CD4-positive, CD25-positive, alpha-beta regulatory T cell (primary cell): ENCODE results near the gene SERP2. TPM values are rescaled to one million over a fixed set of nuclear protein-coding genes. Genes with fewer than 3 reads are reported as not detected.
A peak's percentile ranks its signal among the peaks of the same experiment; 100 is the strongest.

Experiments used
- ATAC-seq, 2 donors: fragments of 150-1000 bp; cut with Tn5 transposase; one replicate each; pipeline ENCODE4 v1.10.0; 2021; ENCODE audit warnings: low read depth in 2 of 2, moderate number of reproducible peaks in 2 of 2, moderate library complexity in 1 of 2
- DNase-seq, 3 donors: peaks; one replicate each; pipeline versions ENCODE4 v3.0.0 to v3.0.0-alpha.2; 2012 to 2022; ENCODE audit warnings: mixed read lengths in 1 of 3
- H3K27ac ChIP-seq: one replicate; pipeline ENCODE4 v1.7.0; 2013; ENCODE audit warnings: mild to moderate bottlenecking, low read length; ENCODE audit not compliant: insufficient read depth, poor library complexity, severe bottlenecking
- H3K27me3 ChIP-seq: one replicate; pipeline ENCODE4 v1.7.0; 2013; ENCODE audit warnings: low read length; ENCODE audit not compliant: control insufficient read depth, insufficient read depth
- H3K36me3 ChIP-seq: one replicate; pipeline ENCODE4 v1.7.0; 2013; ENCODE audit warnings: mild to moderate bottlenecking, low read length, moderate library complexity; ENCODE audit not compliant: control insufficient read depth, insufficient read depth
- H3K4me1 ChIP-seq: 2 replicates; pipeline ENCODE4 v1.7.0; 2013; ENCODE audit warnings: mild to moderate bottlenecking, low read length; ENCODE audit not compliant: insufficient read depth, control insufficient read depth, poor library complexity, severe bottlenecking
- H3K4me3 ChIP-seq: one replicate; pipeline ENCODE4 v1.7.0; 2013; ENCODE audit warnings: low read depth, mild to moderate bottlenecking, low read length, moderate library complexity
- H3K9me3 ChIP-seq, 2 experiments: 1 replicate in 1 of 2; 2 replicates in 1 of 2; pipeline ENCODE4 v1.7.0; 2013; ENCODE audit warnings: low read length in 2 of 2, mild to moderate bottlenecking in 1 of 2, moderate library complexity in 1 of 2; ENCODE audit not compliant: control insufficient read depth in 2 of 2
- H3K27ac Mint-ChIP-seq, 3 donors: one replicate each; pipeline ENCODE4 v1.8.0; 2020 to 2022; ENCODE audit warnings: mild to moderate bottlenecking in 3 of 3, mixed read lengths in 3 of 3, moderate library complexity in 2 of 3
- H3K27me3 Mint-ChIP-seq: one replicate; pipeline ENCODE4 v1.8.0; 2022; ENCODE audit warnings: mild to moderate bottlenecking, mixed read lengths
- H3K36me3 Mint-ChIP-seq: one replicate; pipeline ENCODE4 v1.8.0; 2020; ENCODE audit warnings: mixed read lengths
- H3K4me1 Mint-ChIP-seq, 4 donors: one replicate each; pipeline ENCODE4 v1.8.0; 2020 to 2022; ENCODE audit warnings: mixed read lengths in 4 of 4, mild to moderate bottlenecking in 1 of 4
- H3K4me3 Mint-ChIP-seq, 4 donors: one replicate each; pipeline ENCODE4 v1.8.0; 2020 to 2022; ENCODE audit warnings: mild to moderate bottlenecking in 4 of 4, mixed read lengths in 4 of 4, moderate library complexity in 3 of 4
- H3K9me3 Mint-ChIP-seq, 7 donors: one replicate each; pipeline ENCODE4 v1.8.0; 2020 to 2022; ENCODE audit warnings: mixed read lengths in 7 of 7, mild to moderate bottlenecking in 3 of 7, moderate library complexity in 2 of 7
- polyA plus RNA-seq, 4 donors: library from polyadenylated mRNA; unstranded; fragments of 300-500 nt; fragmentation: Illumina TruSeq; gene quantifications; one replicate each; pipeline ENCODE4 v1.2.3, GENCODE V29; 2021
- total RNA-seq: library from RNA; stranded (reverse); gene quantifications from one replicate; pipeline ENCODE4 v1.2.3, GENCODE V29; 2022

SERP2 gene
- total and polyA plus RNA-seq, 5 donors from 2014 or later: 0.48 to 2.0 (median 0.52) TPM; not detected in 2

DNA sequence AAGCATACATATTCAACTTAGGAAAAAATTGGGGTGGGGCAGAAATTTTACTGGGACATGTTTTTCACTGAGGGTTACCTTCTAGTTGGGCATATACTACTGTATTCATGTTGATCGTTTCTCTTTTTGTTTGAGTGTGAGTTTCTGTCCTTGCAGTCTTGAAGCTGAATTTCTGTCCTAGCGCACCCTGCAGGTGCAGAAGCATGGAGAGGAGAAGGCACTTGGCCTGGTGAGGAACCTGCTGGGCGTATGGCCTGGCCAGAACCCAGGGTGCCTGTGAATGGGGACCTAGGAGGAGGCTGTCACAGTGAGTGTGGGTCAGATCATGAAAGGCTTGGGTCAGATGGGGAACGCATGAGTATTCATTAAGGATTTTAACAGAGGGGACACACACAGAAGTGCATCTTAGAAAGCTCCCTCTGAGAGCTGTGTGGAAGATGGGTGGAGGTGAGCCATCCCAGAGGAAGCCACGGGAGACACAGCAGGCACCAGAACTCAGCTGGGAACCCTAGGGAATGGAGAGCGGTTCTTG, 36.8 kb downstream of the SERP2 start:
- Mint-ChIP-seq H3K36me3 (no peaks in the 10 kb centered on the region), H3K4me1 (no peaks in the 10 kb centered on the region), H3K27me3 (no peaks in the 10 kb centered on the region), H3K27ac (no peak overlapping the region), H3K4me3 (no peak overlapping the region), H3K9me3 (no peaks in the 10 kb centered on the region)
- no peaks in the 10 kb centered on the region for H3K36me3 ChIP-seq
- H3K9me3 ChIP-seq: no peaks in the 10 kb centered on the region
- H3K4me1 ChIP-seq: no peaks in the 10 kb centered on the region
- ATAC-seq (no peak), DNase-seq (no peak)
- H3K4me3 ChIP-seq: no peak overlapping the region
- no peak overlapping the region for H3K27ac ChIP-seq
- H3K27me3 ChIP-seq: no peaks in the 10 kb centered on the region

GRCh38 chr13:44411841-44412240, 38.2 kb downstream of the SERP2 start:
- no peak for ATAC-seq
- no peaks in the 10 kb centered on the region for H3K4me1 ChIP-seq
- H3K27me3 ChIP-seq: no peaks in the 10 kb centered on the region
- no peak for DNase-seq
- H3K27ac ChIP-seq: no peak overlapping the region
- no peaks in the 10 kb centered on the region for H3K9me3 ChIP-seq
- no peak overlapping the region for H3K4me3 ChIP-seq
- Mint-ChIP-seq H3K4me3 (no peak overlapping the region), H3K9me3 (no peaks in the 10 kb centered on the region), H3K27me3 (no peaks in the 10 kb centered on the region), H3K4me1 (no peaks in the 10 kb centered on the region), H3K27ac (no peak overlapping the region), H3K36me3 (no peaks in the 10 kb centered on the region)
- H3K36me3 ChIP-seq: no peaks in the 10 kb centered on the region

GRCh38 chr13:44412346-44412935, 38.8 kb downstream of the SERP2 start:
- Mint-ChIP-seq H3K4me3 (no peak overlapping the region), H3K36me3 (no peaks in the 10 kb centered on the region), H3K9me3 (no peaks in the 10 kb centered on the region), H3K27ac (peak overlapping the region in 1 of 3 donors; percentile 43), H3K27me3 (no peaks in the 10 kb centered on the region), H3K4me1 (no peaks in the 10 kb centered on the region)
- no peaks in the 10 kb centered on the region for H3K27me3 ChIP-seq
- H3K4me3 ChIP-seq: no peak overlapping the region
- no peaks in the 10 kb centered on the region for H3K9me3 ChIP-seq
- H3K36me3 ChIP-seq: no peaks in the 10 kb centered on the region
- H3K27ac ChIP-seq: no peak overlapping the region
- H3K4me1 ChIP-seq: no peaks in the 10 kb centered on the region
- ATAC-seq (no peak), DNase-seq (no peak)

DNA sequence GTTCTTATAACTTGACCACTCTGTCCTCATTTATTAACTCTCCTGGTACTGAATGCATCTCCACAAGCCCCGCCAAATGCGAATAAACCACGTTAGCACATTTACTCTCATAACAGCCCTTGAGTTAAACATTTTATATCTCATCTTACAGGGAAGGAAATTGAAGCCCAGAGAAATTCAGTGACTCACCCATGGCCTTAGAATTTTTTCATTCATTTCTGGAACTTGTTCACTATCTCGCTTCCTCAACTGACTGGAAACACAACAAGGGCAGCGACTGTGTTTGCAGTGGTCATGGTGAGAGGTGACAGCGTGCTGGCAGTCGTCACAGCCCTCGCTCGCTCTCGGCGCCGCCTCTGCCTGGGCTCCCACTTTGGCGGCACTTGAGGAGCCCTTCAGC, 39.5 kb downstream of the SERP2 start:
- Histone ChIP-seq H3K36me3 (no peaks in the 10 kb centered on the region), H3K27ac (no peak overlapping the region), H3K9me3 (no peaks in the 10 kb centered on the region), H3K4me3 (no peak overlapping the region), H3K27me3 (no peaks in the 10 kb centered on the region), H3K4me1 (no peaks in the 10 kb centered on the region)
- Mint-ChIP-seq H3K36me3 (no peaks in the 10 kb centered on the region), H3K27ac (no peak overlapping the region), H3K27me3 (no peaks in the 10 kb centered on the region), H3K9me3 (no peaks in the 10 kb centered on the region), H3K4me3 (no peak overlapping the region), H3K4me1 (no peaks in the 10 kb centered on the region)
- no peak for DNase-seq
- ATAC-seq: no peak

- Mint-ChIP-seq H3K27ac (no peak overlapping the region), H3K4me3 (peak overlapping the region in 1 of 4 donors; percentile 52), H3K27me3 (no peaks in the 10 kb centered on the region), H3K4me1 (no peaks in the 10 kb centered on the region), H3K36me3 (no peaks in the 10 kb centered on the region), H3K9me3 (no peaks in the 10 kb centered on the region)
- Histone ChIP-seq H3K4me3 (no peak overlapping the region), H3K27me3 (no peaks in the 10 kb centered on the region), H3K27ac (no peak overlapping the region), H3K4me1 (no peaks in the 10 kb centered on the region), H3K36me3 (no peaks in the 10 kb centered on the region), H3K9me3 (no peaks in the 10 kb centered on the region)
- ATAC-seq (no peak), DNase-seq (no peak)
Observed at GRCh38 chr13:44414716-44415115, 41.1 kb downstream of the SERP2 start.

- Mint-ChIP-seq H3K36me3 (no peaks in the 10 kb centered on the region), H3K27me3 (no peaks in the 10 kb centered on the region), H3K4me3 (no peak overlapping the region), H3K9me3 (no peaks in the 10 kb centered on the region), H3K27ac (no peak overlapping the region), H3K4me1 (no peaks in the 10 kb centered on the region)
- Histone ChIP-seq H3K36me3 (no peaks in the 10 kb centered on the region), H3K9me3 (no peaks in the 10 kb centered on the region), H3K27me3 (no peaks in the 10 kb centered on the region), H3K27ac (no peak overlapping the region), H3K4me3 (no peak overlapping the region), H3K4me1 (no peaks in the 10 kb centered on the region)
- ATAC-seq (no peak), DNase-seq (no peak)
Observed at GRCh38 chr13:44415815-44416214, 42.2 kb downstream of the SERP2 start.

GRCh38 chr13:44416301-44416700, 42.7 kb downstream of the SERP2 start:
- Mint-ChIP-seq H3K36me3 (no peaks in the 10 kb centered on the region), H3K4me3 (no peak overlapping the region), H3K4me1 (no peaks in the 10 kb centered on the region), H3K27me3 (no peaks in the 10 kb centered on the region), H3K27ac (no peak overlapping the region), H3K9me3 (no peaks in the 10 kb centered on the region)
- H3K4me1 ChIP-seq: no peaks in the 10 kb centered on the region
- H3K36me3 ChIP-seq: no peaks in the 10 kb centered on the region
- H3K9me3 ChIP-seq: no peaks in the 10 kb centered on the region
- H3K27me3 ChIP-seq: no peaks in the 10 kb centered on the region
- DNase-seq: no peak
- ATAC-seq: no peak
- H3K4me3 ChIP-seq: no peak overlapping the region
- no peak overlapping the region for H3K27ac ChIP-seq

DNA sequence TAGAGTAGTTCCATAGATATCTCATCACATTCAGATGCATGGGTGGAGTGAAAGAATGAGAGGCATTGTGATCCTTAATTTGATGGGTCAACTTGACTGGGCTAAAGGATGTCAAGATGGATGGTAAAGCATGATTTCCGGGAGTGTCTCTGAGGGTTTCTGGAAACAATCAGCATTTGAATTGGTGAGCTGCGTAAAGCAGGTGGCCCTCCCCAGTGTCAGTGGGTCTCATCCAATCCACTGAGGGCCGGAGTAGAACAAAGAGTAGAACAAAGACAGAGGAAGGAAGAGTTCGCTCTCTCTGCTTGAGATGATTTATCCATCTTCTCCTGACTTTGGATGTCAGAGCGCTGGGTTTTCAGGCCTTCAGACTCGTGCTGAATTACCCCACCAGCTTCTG, 43.1 kb downstream of the SERP2 start:
- no peaks in the 10 kb centered on the region for H3K36me3 ChIP-seq
- Mint-ChIP-seq H3K36me3 (no peaks in the 10 kb centered on the region), H3K9me3 (no peaks in the 10 kb centered on the region), H3K27ac (no peak overlapping the region), H3K4me1 (no peaks in the 10 kb centered on the region), H3K4me3 (no peak overlapping the region), H3K27me3 (no peaks in the 10 kb centered on the region)
- no peaks in the 10 kb centered on the region for H3K9me3 ChIP-seq
- no peaks in the 10 kb centered on the region for H3K27me3 ChIP-seq
- DNase-seq (no peak), ATAC-seq (no peak)
- H3K4me1 ChIP-seq: no peaks in the 10 kb centered on the region
- H3K27ac ChIP-seq: no peak overlapping the region
- no peak overlapping the region for H3K4me3 ChIP-seq
